ENCODE results near the gene MORN4.

Gene MORN4

DNA sequence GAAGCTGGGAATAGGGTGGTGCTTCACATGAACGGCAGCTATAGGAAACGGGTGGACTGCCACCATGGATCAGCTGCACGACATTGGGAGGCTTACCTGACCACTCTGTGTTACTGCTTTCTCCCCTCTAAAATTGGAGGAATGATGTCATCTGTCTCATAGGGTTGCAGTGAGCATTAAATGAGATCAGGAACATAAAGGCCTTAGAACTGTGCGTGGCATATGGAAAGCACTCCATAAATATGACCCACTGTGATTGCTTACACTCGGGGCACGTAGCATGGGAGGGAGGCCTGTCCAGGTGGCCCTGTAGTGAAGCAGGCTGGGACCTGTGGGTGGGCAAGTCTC is 34.1 kb downstream of the MORN4 start:
- H3K9me3 ChIP-seq (ENCODE audit: control insufficient read depth, low read length) = no peaks in the 10 kb centered on the region
- no peaks in the 10 kb centered on the region for H3K36me3 ChIP-seq (ENCODE audit: control insufficient read depth, insufficient read depth, low read length)
- DNase-seq = no peak
- H3K4me1 ChIP-seq (ENCODE audit: control insufficient read depth, insufficient read depth, low read length, poor library complexity, severe bottlenecking) = no peaks in the 10 kb centered on the region
- no peak overlapping the region for H3K4me3 ChIP-seq (ENCODE audit: insufficient read depth, low read depth, low read length, poor library complexity, severe bottlenecking)
- no peak overlapping the region for H3K27ac ChIP-seq (ENCODE audit: insufficient read depth, low read length, poor library complexity, severe bottlenecking)
- no peaks in the 10 kb centered on the region for H3K27me3 ChIP-seq (replicated peaks; ENCODE audit: control insufficient read depth, insufficient read depth, low read length, poor library complexity, severe bottlenecking)

DNA sequence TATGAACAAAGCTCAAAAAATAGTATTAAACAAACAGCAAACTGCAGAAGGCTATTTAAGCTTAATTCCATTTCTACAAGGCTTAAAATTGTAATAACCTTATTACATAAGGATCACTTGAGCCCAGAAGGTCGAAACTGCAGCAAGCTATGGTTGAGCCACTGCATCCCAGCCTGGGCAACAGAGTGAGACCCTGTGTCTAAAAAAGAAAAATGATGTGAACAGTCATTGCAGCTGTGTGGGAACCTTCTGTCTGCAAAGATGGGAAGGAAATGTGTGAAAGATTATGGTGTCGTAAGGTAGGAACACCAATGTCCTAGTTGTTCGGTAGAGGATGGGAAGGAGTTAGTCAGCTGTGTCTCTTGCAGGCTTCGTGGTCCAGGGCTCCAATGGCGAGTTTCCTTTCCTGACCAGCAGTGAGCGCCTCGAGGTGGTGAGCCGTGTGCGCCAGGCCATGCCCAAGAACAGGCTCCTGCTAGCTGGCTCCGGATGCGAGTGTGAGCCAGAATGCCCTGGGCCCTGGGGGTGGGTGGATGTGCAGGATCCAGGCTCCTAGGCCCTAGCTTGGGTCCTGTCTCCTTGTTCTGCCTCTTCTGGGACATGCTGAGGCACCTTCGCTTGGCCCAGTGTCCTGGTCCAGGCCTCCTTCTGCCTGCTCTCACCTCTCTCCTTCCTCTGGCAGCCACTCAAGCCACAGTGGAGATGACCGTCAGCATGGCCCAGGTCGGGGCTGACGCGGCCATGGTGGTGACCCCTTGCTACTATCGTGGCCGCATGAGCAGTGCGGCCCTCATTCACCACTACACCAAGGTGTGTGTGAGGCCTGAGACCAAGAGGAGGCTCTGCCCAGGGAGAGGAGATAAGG is 34.7 kb downstream of the MORN4 start:
- Histone ChIP-seq H3K9me3 (ENCODE audit: control insufficient read depth, low read length) (no peaks in the 10 kb centered on the region), H3K27me3 (replicated peaks; ENCODE audit: control insufficient read depth, insufficient read depth, low read length, poor library complexity, severe bottlenecking) (no peaks in the 10 kb centered on the region), H3K4me1 (ENCODE audit: control insufficient read depth, insufficient read depth, low read length, poor library complexity, severe bottlenecking) (no peaks in the 10 kb centered on the region)

DNA sequence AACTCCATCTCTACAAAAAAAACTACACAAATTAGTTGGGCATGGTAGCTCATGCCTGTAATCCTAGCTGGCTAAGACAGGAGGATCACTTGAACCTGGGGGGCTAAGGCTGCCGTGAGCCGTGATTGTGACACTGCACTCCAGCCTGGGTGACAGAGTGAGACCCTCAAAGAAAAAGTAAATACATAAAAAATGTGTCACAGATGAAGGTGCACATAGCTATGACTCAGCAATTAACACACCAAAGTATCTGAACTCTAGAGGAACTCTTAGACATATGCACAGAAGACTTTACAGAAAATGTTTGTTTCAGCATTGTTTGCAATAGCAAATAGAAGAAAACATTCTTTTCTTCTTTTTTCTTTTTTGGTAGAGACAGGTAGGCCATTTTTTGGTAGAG is 35.5 kb downstream of the MORN4 start:
- no peaks in the 10 kb centered on the region for H3K4me1 ChIP-seq (ENCODE audit: control insufficient read depth, insufficient read depth, low read length, poor library complexity, severe bottlenecking)
- H3K4me3 ChIP-seq (ENCODE audit: insufficient read depth, low read depth, low read length, poor library complexity, severe bottlenecking) = no peak overlapping the region
- no peaks in the 10 kb centered on the region for H3K36me3 ChIP-seq (ENCODE audit: control insufficient read depth, insufficient read depth, low read length)
- H3K27me3 ChIP-seq (replicated peaks; ENCODE audit: control insufficient read depth, insufficient read depth, low read length, poor library complexity, severe bottlenecking) = no peaks in the 10 kb centered on the region
- no peak overlapping the region for H3K27ac ChIP-seq (ENCODE audit: insufficient read depth, low read length, poor library complexity, severe bottlenecking)
- DNase-seq = no peak
- no peaks in the 10 kb centered on the region for H3K9me3 ChIP-seq (ENCODE audit: control insufficient read depth, low read length)

More for the DNA sequence above, 34.7 kb downstream of the MORN4 start:
- no peak for DNase-seq
- H3K36me3 ChIP-seq (ENCODE audit: control insufficient read depth, insufficient read depth, low read length) = no peaks in the 10 kb centered on the region
- H3K27ac ChIP-seq (ENCODE audit: insufficient read depth, low read length, poor library complexity, severe bottlenecking) = no peak overlapping the region
- no peak overlapping the region for H3K4me3 ChIP-seq (ENCODE audit: insufficient read depth, low read depth, low read length, poor library complexity, severe bottlenecking)

DNA sequence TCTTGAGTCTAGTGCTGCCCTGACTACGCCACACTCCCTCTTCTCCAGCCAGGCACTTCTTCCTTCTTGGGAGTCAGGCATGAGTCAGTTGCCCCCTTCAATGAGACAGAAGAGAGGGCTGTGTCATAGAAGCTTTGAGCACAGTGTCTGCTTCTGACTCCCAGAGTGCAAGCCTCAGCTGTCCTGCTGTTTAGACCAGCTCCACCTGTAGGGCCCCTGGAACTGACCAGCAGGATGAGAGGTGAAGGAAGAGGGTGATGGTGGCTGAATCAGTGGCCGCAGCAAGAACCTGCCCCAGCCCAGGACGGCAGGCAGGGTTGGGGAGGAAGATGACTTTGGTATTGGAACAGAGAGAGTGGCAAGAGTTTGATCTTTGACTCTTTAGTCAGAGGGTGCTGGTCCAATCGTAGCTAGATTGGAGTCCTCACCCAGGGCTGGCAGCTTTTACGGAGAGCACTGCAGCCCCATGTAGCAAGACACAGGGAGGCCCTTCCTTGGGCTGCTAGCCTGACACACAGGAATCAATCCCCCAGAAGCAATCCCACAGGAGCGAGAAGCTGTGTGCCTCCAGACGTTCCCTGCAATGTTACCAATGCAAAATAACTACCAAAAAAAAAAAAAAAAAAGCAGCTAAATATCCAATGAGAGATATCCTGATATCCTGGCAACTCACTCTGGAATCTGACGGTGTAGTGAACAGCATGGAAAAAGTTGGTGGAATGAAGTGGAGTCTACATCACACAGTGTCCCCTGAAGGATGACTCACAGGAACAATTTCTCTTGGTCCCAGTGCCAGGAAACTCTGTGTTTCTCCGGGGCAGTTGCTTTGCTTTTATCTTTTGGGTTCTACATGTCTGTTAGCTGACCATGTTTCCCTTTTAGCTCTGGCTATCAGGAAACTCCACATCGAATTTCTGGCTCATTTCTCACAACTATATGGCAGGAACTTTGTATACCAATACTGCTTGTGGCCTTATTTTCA is 36.9 kb downstream of the MORN4 start:
- no peaks in the 10 kb centered on the region for H3K4me1 ChIP-seq (ENCODE audit: control insufficient read depth, insufficient read depth, low read length, poor library complexity, severe bottlenecking)
- no peaks in the 10 kb centered on the region for H3K9me3 ChIP-seq (ENCODE audit: control insufficient read depth, low read length)
- no peak overlapping the region for H3K4me3 ChIP-seq (ENCODE audit: insufficient read depth, low read depth, low read length, poor library complexity, severe bottlenecking)
- no peak for DNase-seq
- H3K27me3 ChIP-seq (replicated peaks; ENCODE audit: control insufficient read depth, insufficient read depth, low read length, poor library complexity, severe bottlenecking) = no peaks in the 10 kb centered on the region
- H3K27ac ChIP-seq (ENCODE audit: insufficient read depth, low read length, poor library complexity, severe bottlenecking) = no peak overlapping the region
- no peaks in the 10 kb centered on the region for H3K36me3 ChIP-seq (ENCODE audit: control insufficient read depth, insufficient read depth, low read length)

DNA sequence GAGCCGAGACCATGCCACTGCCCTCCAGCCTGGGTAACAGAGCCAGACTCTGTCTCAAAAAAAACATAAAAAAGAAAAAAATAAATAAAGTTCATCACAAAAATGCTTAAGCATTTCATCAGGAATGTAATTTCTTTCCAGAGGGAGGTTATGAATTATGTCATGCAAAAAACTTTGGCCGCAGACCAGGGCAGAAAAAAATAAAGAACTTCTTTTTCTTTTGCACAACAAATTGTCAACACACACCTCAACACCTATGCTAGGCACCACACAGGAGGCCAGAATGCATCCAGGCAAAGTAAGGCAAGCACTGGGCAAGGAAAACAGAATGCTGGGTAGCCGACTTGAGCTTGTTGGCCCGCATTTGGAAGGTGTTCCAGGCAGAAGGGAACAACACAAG is 39.9 kb downstream of the MORN4 start:
- DNase-seq = no peak
- H3K9me3 ChIP-seq (ENCODE audit: control insufficient read depth, low read length) = no peaks in the 10 kb centered on the region
- H3K4me3 ChIP-seq (ENCODE audit: insufficient read depth, low read depth, low read length, poor library complexity, severe bottlenecking) = no peak overlapping the region
- H3K4me1 ChIP-seq (ENCODE audit: control insufficient read depth, insufficient read depth, low read length, poor library complexity, severe bottlenecking) = no peaks in the 10 kb centered on the region
- no peaks in the 10 kb centered on the region for H3K27me3 ChIP-seq (replicated peaks; ENCODE audit: control insufficient read depth, insufficient read depth, low read length, poor library complexity, severe bottlenecking)
- H3K27ac ChIP-seq (ENCODE audit: insufficient read depth, low read length, poor library complexity, severe bottlenecking) = no peak overlapping the region
- H3K36me3 ChIP-seq (ENCODE audit: control insufficient read depth, insufficient read depth, low read length) = no peaks in the 10 kb centered on the region

DNA sequence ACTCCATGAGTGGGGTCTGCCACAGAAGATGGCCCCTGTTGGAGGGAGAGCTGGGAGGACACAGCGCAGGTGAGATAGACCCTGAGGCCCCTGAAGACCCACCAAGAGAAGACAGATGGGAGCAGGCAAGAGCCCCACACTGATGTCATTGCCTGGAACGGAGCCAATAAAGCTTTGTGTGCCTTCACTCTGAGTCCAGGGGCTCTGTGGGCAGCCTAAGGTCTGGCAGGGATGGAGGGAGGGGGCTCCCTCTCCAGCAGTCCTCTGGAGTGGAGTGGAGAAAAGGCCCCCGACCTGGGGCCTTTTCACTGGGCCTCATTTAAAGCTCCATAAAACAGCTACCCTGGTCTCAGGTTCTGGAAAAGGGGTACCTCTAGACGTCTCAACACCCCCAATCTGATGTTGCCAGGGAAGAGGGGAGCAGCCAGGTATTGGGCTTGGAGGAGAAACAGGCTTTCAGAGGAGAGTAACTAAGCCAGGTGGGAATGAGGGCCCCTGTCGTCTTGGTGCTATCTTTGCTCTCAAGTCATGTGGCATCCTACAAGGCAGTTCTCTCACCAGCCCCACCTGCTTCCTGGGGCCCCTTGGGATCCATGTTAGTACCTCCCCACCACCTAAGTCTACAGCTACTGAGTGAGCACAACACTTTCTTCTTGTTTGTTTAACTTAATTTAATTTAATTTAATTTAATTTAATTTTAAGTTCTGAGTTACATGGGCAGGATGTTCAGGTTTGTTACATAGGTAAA is 42.4 kb downstream of the MORN4 start:
- Histone ChIP-seq H3K27me3 (replicated peaks; ENCODE audit: control insufficient read depth, insufficient read depth, low read length, poor library complexity, severe bottlenecking) (no peaks in the 10 kb centered on the region), H3K9me3 (ENCODE audit: control insufficient read depth, low read length) (no peaks in the 10 kb centered on the region), H3K27ac (ENCODE audit: insufficient read depth, low read length, poor library complexity, severe bottlenecking) (no peak overlapping the region), H3K4me3 (ENCODE audit: insufficient read depth, low read depth, low read length, poor library complexity, severe bottlenecking) (no peak overlapping the region), H3K36me3 (ENCODE audit: control insufficient read depth, insufficient read depth, low read length) (no peaks in the 10 kb centered on the region), H3K4me1 (ENCODE audit: control insufficient read depth, insufficient read depth, low read length, poor library complexity, severe bottlenecking) (no peaks in the 10 kb centered on the region)
- no peak for DNase-seq

DNA sequence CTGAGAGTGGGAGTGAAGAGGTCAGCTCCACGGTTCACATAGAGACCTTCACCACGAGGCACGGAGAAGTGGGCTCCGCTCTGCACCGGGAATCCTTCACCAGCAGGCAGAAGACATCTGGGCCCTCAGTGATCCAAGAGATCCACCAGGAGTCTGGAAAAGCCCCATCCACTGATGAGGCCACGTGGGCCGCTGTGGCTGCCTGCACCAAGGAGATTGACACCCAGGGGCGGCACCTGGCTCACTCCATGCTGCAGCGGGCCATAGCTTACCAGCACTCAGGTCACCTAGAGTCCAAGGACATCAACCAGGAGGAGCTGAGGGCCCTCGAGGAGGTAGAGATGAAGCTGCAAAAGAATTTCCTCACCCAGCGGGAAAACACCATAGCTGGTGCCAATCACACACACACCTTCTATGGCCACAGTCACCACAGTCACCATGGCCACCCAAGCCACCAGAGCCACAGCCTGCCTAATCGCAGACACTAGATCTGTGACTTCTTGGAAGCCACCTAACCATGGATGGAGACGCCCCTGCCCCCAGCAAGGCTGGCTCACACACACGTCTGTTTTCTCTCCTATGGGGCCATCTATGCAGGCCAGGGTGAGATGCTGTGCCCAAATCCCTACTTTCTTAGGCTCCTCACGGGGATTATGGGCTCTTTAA is 43.1 kb downstream of the MORN4 start:
- Histone ChIP-seq H3K9me3 (ENCODE audit: control insufficient read depth, low read length) (no peaks in the 10 kb centered on the region), H3K27me3 (replicated peaks; ENCODE audit: control insufficient read depth, insufficient read depth, low read length, poor library complexity, severe bottlenecking) (no peaks in the 10 kb centered on the region), H3K4me3 (ENCODE audit: insufficient read depth, low read depth, low read length, poor library complexity, severe bottlenecking) (no peak overlapping the region), H3K4me1 (ENCODE audit: control insufficient read depth, insufficient read depth, low read length, poor library complexity, severe bottlenecking) (no peaks in the 10 kb centered on the region), H3K36me3 (ENCODE audit: control insufficient read depth, insufficient read depth, low read length) (no peaks in the 10 kb centered on the region), H3K27ac (ENCODE audit: insufficient read depth, low read length, poor library complexity, severe bottlenecking) (no peak overlapping the region)
- no peak for DNase-seq

DNA sequence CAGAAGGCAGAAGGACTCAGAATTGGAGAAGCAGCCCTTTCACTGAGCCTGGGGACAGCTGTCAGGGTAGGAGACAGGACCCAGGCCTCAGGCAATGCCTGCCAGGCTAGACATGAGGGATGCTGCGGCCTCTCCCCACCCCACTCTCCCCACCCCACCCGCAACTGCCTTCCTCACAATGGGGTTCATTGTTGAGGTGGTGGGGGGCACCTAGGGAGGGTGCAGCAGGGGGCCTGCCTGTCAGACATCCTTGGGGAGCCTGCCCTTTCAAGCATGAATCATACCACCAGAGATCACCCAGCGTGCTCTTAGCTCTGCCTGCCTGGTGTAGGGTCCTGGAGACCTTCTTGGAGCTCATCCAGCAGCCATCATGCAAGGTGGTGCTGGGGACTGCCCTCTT is 43.8 kb downstream of the MORN4 start, which contains the start of gene C10orf62:
C10orf62 (plus strand) TSS at position 243 of the 400 bp plus-strand sequence. CDS start 177 bp downstream, outside the sequence.
- Histone ChIP-seq H3K36me3 (ENCODE audit: control insufficient read depth, insufficient read depth, low read length) (no peaks in the 10 kb centered on the region), H3K27ac (ENCODE audit: insufficient read depth, low read length, poor library complexity, severe bottlenecking) (no peak within 1 kb of the TSS), H3K4me3 (ENCODE audit: insufficient read depth, low read depth, low read length, poor library complexity, severe bottlenecking) (no peak within 1 kb of the TSS), H3K4me1 (ENCODE audit: control insufficient read depth, insufficient read depth, low read length, poor library complexity, severe bottlenecking) (no peaks in the 10 kb centered on the region), H3K27me3 (replicated peaks; ENCODE audit: control insufficient read depth, insufficient read depth, low read length, poor library complexity, severe bottlenecking) (no peaks in the 10 kb centered on the region), H3K9me3 (ENCODE audit: control insufficient read depth, low read length) (no peaks in the 10 kb centered on the region)
- DNase-seq = no peak

DNA sequence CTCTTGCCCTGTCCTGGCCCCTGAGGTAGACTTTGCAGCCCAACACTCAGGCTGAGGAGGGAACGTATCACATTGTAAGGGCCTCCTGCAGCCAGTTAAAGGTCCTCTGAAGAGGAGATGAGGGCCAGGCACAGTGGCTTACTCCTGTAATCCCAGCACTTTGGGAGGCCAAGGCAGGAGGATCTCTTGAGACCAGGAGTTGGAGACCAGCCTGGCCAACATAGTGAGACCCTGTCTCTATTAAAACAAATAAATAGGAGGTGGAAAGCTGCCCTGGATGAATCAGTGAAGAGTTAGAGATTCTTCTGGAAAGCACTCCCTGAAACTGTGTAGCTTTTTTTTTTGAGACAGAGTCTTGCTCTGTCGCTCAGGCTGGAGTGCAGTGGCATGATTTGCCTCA is 46.1 kb downstream of the MORN4 start:
- Histone ChIP-seq H3K9me3 (ENCODE audit: control insufficient read depth, low read length) (no peaks in the 10 kb centered on the region), H3K36me3 (ENCODE audit: control insufficient read depth, insufficient read depth, low read length) (no peaks in the 10 kb centered on the region), H3K4me1 (ENCODE audit: control insufficient read depth, insufficient read depth, low read length, poor library complexity, severe bottlenecking) (no peaks in the 10 kb centered on the region), H3K27ac (ENCODE audit: insufficient read depth, low read length, poor library complexity, severe bottlenecking) (no peak overlapping the region), H3K27me3 (replicated peaks; ENCODE audit: control insufficient read depth, insufficient read depth, low read length, poor library complexity, severe bottlenecking) (no peaks in the 10 kb centered on the region), H3K4me3 (ENCODE audit: insufficient read depth, low read depth, low read length, poor library complexity, severe bottlenecking) (no peak overlapping the region)
- DNase-seq = no peak

Measured in effector memory CD4-positive, alpha-beta T cell (primary cell).